ENCODE measurements around the gene LRATD1.

DNA sequence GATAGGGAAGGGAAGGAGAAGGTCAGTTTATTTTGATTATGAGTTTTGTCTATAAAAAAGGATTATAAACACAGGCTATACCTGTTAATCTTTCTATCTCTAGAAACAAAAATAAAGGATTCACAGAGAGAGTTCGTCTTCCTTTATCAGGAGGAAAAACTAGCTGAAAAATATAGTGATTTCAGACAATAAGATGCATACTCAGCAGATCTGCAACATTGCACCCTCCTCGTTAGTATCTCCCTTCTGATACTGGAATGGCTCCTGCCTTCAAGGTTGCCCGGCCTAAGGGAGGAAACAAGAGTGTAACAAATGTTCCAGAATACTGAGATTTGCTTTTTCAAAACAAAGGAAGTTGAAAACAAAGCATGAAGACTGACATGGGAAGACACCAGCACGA is 48.7 kb upstream of the LRATD1 start:
- no peak for TF ChIP-seq POLR2A (IDR thresholded peaks at IDR 0.05)
- TF ChIP-seq, protein P1, sequence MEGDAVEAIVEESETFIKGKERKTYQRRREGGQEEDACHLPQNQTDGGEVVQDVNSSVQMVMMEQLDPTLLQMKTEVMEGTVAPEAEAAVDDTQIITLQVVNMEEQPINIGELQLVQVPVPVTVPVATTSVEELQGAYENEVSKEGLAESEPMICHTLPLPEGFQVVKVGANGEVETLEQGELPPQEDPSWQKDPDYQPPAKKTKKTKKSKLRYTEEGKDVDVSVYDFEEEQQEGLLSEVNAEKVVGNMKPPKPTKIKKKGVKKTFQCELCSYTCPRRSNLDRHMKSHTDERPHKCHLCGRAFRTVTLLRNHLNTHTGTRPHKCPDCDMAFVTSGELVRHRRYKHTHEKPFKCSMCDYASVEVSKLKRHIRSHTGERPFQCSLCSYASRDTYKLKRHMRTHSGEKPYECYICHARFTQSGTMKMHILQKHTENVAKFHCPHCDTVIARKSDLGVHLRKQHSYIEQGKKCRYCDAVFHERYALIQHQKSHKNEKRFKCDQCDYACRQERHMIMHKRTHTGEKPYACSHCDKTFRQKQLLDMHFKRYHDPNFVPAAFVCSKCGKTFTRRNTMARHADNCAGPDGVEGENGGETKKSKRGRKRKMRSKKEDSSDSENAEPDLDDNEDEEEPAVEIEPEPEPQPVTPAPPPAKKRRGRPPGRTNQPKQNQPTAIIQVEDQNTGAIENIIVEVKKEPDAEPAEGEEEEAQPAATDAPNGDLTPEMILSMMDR (IDR thresholded peaks at IDR 0.05): no peak

Measured in body of pancreas (tissue), 4 donors.